NCI-H2107 (cell line): ENCODE data around the gene SLC16A1.

Source experiments
- DNase-seq: peaks from one replicate; lab custom pipeline; 2025; lab: John Stamatoyannopoulos, UW

The SLC16A1 gene

GRCh38 chr1:112881742-112882127, 74.3 kb downstream of the SLC16A1 start:
- DNase-seq, result no peak

- DNase-seq, result no peak
These were observed 76.2 kb downstream of the SLC16A1 start for GRCh38 chr1:112879834-112880233.

- no peak for DNase-seq
These were observed 77.7 kb downstream of the SLC16A1 start for GRCh38 chr1:112878321-112878720.

- no peak for DNase-seq
These were observed 78.2 kb downstream of the SLC16A1 start for GRCh38 chr1:112877750-112878149.

GRCh38 chr1:112876315-112876714, 79.7 kb downstream of the SLC16A1 start:
- DNase-seq, result no peak

GRCh38 chr1:112872551-112872962, 83.4 kb downstream of the SLC16A1 start:
- DNase-seq, result no peak

GRCh38 chr1:112870887-112871646, 84.9 kb downstream of the SLC16A1 start:
- no peak for DNase-seq

- no peak for DNase-seq
These were observed 86.1 kb downstream of the SLC16A1 start for GRCh38 chr1:112869895-112870294.

GRCh38 chr1:112868191-112868590, 87.8 kb downstream of the SLC16A1 start:
- DNase-seq, result no peak

- DNase-seq, result no peak
These were observed 89.0 kb downstream of the SLC16A1 start for GRCh38 chr1:112866981-112867380.

GRCh38 chr1:112866151-112866550, 89.8 kb downstream of the SLC16A1 start:
- no peak for DNase-seq

- no peak for DNase-seq
These were observed 93.1 kb downstream of the SLC16A1 start for GRCh38 chr1:112862753-112863426.
